Fibroblast of skin of right quadriceps (primary cell): ENCODE results near the gene KANK4.
A peak's percentile ranks its signal among the peaks of the same experiment; 100 is the strongest.
"Not testable (repeated sequence)": the region's sequence is repeated elsewhere in the genome, so short reads cannot be mapped to it uniquely, and the experiment has no call there.

Experiments used
- DNase-seq: peaks from one replicate; pipeline ENCODE4 v3.0.0-alpha.2; 2013

Gene KANK4

GRCh38 chr1:62269851-62270495 lies 49.3 kb downstream of the KANK4 start:
- DNase-seq = no peak

DNA sequence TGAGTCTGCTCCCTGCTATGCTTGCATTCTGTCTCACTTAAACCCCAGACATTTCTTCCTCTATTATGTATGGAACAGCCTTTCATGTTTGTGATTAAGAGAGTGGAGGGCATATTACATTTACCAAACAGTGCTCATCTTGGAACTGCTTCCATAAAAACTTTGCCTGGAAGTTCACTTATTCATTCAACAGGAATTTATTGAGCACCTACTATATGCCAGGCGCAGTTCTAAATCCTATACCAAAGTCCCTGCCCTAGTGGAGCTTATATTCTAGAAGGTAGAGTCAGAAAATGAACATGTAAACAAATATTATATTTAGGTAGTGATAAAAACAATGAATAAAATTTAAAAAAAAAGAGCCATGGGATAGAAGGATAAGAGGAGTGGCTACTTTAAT lies 49.8 kb downstream of the KANK4 start:
- DNase-seq = no peak

DNA sequence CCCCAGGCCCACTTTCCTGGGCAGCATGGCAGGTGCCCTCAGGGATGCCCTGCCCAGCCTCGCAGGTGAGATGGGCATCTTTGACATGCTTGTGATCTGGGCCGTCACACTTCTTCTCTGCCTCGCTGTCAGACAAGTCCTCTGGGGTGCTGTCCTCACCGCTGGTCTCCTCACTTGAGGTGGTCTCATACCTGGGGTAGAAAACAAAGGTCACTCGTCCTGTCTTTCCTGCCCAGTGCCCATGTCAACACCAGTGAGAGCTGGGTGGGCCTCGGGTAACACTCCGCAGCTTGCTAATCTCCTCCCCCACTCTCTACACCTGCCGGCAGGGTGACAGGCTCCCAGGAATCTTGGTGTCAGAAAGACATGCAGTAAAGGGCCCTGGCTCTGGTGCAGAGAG lies 50.9 kb downstream of the KANK4 start:
- no peak for DNase-seq

GRCh38 chr1:62265956-62266935 lies 53.0 kb downstream of the KANK4 start:
- DNase-seq = no peak

DNA sequence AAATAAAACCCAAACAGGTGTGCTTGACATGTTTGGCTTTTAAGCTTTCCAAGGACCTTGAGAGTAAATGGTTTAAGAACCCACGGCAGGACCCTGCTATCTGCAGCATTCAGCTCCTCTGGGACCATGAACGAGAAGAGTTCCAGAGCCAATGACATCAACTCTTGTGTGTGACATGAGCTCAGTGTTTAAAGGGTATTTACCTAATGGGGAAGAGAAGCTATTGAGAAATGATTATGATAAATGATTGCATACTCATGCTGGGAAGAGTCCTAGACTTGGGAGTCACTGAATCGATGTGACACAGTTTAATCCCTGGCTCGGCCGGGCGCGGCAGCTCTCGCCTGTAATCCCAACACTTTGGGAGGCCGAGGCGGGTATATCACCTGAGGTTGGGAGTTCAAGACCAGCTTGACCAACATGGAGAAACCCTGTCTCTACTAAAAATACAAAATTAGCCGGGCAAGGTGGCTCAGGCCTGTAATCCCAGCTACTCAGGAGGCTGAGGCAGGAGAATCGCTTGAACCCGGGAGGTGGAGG lies 55.4 kb downstream of the KANK4 start:
- DNase-seq = no peak

GRCh38 chr1:62263006-62263813 lies 56.0 kb downstream of the KANK4 start:
- no peak for DNase-seq

DNA sequence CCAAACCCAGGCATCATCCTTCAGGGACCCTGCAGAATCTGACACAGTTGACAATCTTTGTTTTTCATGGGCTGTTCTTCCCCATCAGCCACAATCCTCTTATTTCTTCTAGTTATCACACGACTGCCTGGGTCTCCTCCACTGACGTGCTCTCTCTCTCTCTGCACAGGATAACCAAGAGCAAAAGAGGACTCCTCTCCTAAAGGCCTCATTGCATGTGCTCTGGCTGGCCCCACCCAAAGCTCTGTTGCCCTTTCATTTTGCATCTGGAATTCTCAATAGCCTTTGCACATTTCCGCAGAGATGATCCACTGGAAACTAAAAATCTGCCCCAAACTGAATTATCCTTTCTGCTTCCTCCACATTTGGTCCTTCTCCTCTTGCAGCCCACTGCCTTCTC lies 58.5 kb downstream of the KANK4 start:
- no peak for DNase-seq

- DNase-seq = no peak
Measured at GRCh38 chr1:62259551-62259950, 59.7 kb downstream of the KANK4 start.

DNA sequence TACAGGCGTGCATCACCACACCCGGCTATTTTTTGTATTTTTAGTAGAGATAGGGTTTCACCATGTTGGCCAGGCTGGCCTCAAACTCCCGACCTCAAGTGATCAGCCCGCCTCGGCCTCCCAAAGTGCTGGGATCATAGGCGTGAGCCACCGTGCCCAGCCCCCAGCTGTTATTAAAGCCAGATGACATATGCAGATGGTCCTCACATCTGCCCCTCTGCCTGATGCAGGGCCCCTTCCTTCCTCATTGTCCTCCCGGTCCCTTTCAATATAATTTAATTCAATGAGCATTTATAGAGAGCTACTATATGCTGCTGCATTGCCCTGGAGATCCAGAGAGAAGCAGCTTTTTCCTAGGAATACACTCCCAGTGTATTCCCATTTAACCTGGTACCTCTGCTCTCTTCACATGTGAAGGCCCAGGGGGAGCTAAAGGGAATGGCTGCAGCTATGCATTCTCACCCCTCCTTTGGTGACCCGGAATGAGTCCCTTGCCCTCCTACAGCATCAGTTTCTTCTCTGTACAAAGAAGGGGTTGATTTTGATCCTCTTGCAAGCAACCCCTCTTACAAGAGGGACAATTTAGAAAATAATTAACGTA lies 69.0 kb downstream of the KANK4 start:
- no peak for DNase-seq

DNA sequence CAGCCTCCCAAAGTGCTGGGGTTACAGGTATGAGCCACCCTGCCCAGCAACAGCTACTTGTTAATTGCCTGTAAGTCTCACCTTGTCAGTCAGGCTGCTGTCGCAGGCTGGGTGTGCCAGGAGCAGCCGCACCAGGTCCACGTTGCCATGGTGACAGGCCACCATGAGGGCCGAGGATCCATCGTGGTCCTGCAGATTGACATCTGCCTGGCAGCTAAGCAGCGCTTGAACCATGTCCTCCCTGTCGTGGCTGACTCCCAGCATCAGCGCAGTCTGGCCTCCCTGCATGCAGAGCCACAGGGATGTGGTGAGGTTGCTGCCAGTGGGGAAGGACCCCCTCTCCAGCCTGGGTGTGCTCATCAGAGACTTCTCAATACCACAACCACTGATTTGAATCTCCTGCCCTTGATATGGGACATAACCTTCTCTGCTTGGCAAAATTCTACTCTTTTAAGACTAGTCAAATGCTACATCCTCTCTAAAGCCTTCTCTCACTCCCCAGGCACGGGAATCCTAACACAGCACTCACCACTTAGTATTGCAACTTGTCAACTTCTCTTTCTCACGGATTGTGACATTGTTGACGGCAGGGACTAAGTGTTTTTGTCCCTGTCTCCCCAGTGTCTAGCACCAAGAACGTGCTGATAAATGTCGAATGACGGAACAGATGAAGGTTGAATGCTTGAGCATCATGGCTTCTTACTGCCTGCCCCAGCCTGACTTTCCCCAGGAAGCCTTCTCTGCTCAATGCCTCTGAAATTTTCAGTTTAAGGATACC lies 71.7 kb downstream of the KANK4 start:
- no peak for DNase-seq

GRCh38 chr1:62245201-62245600 lies 74.0 kb downstream of the KANK4 start:
- no peak for DNase-seq

DNA sequence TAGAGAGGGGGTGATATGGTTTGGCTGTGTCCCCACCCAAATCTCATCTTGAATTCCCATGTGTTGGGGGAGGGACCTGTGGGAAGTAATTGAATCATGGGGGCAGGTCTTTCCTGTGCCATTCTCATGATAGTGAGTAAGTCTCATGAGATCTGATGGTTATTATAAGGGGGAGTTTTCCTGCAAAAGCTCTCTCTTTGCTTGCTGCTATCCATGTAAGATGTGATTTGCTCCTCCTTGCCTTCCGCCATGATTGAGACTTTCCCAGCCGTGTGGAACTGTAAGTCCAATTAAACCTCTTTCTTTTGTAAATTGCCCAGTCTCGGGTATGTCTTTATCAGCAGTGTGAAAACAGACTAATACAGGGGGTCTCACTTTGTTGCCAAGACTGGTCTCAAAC lies 74.9 kb downstream of the KANK4 start:
- not testable (repeated sequence) for DNase-seq

DNA sequence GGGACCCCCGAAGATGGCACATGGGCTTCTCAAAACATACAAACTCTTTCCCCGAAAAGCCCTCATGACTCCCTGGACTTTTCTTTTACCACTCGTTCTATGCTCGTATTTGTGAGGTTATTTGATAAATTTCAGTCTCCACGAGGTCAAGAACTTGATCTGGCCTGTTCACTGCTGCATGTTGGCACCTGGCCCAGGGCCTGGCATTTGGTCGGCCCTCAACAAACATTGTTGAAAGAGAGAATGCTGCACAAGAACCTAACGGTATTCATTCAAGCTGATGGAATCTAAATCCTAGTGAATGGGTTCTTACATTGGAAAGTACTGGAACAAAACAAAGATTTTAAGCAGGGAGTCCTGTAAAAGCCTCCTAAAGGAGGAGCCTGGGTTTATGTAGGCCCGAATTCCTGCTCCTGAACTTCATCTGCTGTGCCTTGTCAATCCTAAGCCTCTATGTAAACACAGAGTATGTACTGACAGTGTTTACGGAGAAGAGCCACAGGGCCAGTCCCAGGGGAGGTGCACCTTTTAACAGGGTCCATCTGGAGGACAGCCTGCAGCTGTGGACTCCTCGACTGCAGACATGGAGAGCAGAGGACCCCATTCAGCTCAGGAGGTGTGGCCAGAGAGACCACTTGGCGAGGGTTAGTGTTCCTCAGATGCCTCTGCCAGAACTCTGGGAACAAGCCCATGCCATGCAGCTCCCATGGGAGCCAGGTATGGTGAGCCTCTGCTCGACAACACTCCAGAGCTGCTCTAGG lies 77.7 kb downstream of the KANK4 start:
- no peak for DNase-seq

DNA sequence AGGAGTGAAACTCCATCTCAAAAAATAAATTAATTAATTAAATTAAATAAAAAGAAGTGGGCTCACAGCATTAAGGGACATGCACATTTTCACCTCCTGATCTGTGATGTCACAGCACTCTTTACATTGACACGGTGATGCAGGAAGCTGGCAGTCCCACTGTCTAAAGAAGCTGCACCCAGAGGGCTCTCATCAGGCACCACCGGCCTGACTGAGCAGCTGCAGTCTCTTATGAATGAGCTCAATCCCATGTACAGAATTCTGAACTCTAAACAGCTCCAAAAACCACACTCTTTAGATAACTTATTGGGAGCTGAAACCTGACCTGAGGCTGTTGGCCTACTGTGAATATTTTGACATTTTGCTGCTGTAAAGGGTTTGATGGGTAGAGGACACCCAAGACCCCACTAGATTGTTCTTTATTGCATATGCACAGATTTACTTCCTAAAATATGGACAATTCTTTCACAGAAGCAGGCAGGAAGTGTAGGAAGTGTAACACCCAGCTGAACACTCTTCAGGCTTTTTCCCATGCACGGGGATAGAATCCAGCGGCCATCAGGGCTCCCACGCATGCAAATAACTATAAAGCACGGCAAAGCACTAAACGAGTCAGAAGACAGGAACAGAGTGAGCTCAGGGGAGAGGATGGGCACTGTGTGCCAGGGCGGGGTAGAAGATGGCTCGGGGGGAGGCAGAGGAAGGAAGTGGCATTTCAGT lies 78.4 kb downstream of the KANK4 start:
- DNase-seq = no peak

GRCh38 chr1:62239652-62240403 lies 79.4 kb downstream of the KANK4 start:
- DNase-seq = not testable (repeated sequence)

- DNase-seq = no peak
Measured at GRCh38 chr1:62238507-62238906, 80.7 kb downstream of the KANK4 start.

GRCh38 chr1:62237950-62238374 lies 81.3 kb downstream of the KANK4 start:
- no peak for DNase-seq

- DNase-seq = peak; percentile 17
Measured at GRCh38 chr1:62237361-62237760, 81.9 kb downstream of the KANK4 start.

DNA sequence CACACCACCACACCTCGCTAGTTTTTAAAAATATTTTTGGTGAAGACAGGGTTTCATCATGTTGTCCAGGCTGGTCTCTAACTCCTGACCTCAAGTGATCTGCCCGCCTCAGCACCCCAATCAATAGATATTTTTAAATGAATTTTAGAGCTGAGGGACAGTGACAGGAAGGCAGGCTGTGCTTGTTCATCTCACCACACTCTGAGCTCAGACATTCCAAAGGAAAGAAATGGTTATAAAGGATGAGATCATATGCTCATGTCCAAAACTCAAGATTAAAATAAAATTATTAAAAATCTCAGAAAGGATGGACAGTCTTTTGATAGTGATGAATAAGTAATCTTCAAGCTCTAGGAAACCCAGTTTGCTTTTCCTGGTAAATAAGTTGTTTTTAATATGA lies 83.7 kb downstream of the KANK4 start:
- DNase-seq = no peak

- DNase-seq = no peak
Measured at GRCh38 chr1:62234688-62235087, 84.5 kb downstream of the KANK4 start.
